GM12873 (cell line): ENCODE data around the gene ETV6.

Experiments
- CTCF ChIP-seq: IDR thresholded peaks from 2 replicates; pipeline ENCODE4 v1.5.1; 2012; ENCODE audit warnings: low read depth, mild to moderate bottlenecking, moderate library complexity, low read length, control low read depth; ENCODE audit not compliant: insufficient read depth; ENCODE audit errors: missing control alignments

Gene ETV6

GRCh38 chr12:11746940-11747716 is 97.7 kb downstream of the ETV6 start:
- no peak for TF ChIP-seq CTCF

GRCh38 chr12:11747969-11748368 is 98.5 kb downstream of the ETV6 start:
- TF ChIP-seq CTCF: no peak

- TF ChIP-seq CTCF: no peak
Measured at GRCh38 chr12:11748903-11749302, 99.4 kb downstream of the ETV6 start.

GRCh38 chr12:11749943-11750690 is 100.6 kb downstream of the ETV6 start:
- no peak for TF ChIP-seq CTCF

- no peak for TF ChIP-seq CTCF
Measured at GRCh38 chr12:11752403-11753149, 103.1 kb downstream of the ETV6 start.

GRCh38 chr12:11753150-11753499 is 103.7 kb downstream of the ETV6 start:
- no peak for TF ChIP-seq CTCF

- no peak for TF ChIP-seq CTCF
Measured at GRCh38 chr12:11753826-11754225, 104.4 kb downstream of the ETV6 start.
